SJCRH30 (cell line): ENCODE results near the gene CACUL1. TPM values are rescaled to one million over a fixed set of nuclear protein-coding genes. Genes with fewer than 3 reads are reported as not detected.
"Not testable (repeated sequence)": the region's sequence is repeated elsewhere in the genome, so short reads cannot be mapped to it uniquely, and the experiment has no call there.

ENCODE experiments used
- DNase-seq, 2 experiments: peaks; one replicate each; pipeline ENCODE4 v3.0.0-alpha.2; 2015 to 2020
- H3K27ac ChIP-seq: fragments of 250-450 bp; sonication (Bioruptor Pico); 2 replicates; pipeline ENCODE4 v1.5.1; 2020; ENCODE audit warnings: mild to moderate bottlenecking, moderate library complexity
- H3K27me3 ChIP-seq: fragments of 250-450 bp; sonication (Bioruptor Pico); 2 replicates; pipeline ENCODE4 v1.5.1; 2020; ENCODE audit warnings: mild to moderate bottlenecking, moderate library complexity
- H3K36me3 ChIP-seq: fragments of 250-450 bp; sonication (Bioruptor Pico); 2 replicates; pipeline ENCODE4 v1.5.1; 2020; ENCODE audit warnings: mild to moderate bottlenecking, moderate library complexity
- H3K4me1 ChIP-seq: fragments of 250-450 bp; sonication (Bioruptor Pico); 2 replicates; pipeline ENCODE4 v1.5.1; 2020; ENCODE audit warnings: mild to moderate bottlenecking, moderate library complexity
- H3K4me3 ChIP-seq: fragments of 250-450 bp; sonication (Bioruptor Pico); 2 replicates; pipeline ENCODE4 v1.5.1; 2020; ENCODE audit warnings: mild to moderate bottlenecking, moderate library complexity
- H3K9me3 ChIP-seq: fragments of 250-450 bp; sonication (Bioruptor Pico); replicated peaks from 2 replicates; pipeline ENCODE4 v1.5.1; 2020; ENCODE audit warnings: mild to moderate bottlenecking, moderate library complexity
- total RNA-seq: library from RNA; depleted of rRNA; stranded (reverse); fragments of >200 nt; shearing (Covaris generic); gene quantifications from 2 replicates; pipeline ENCODE4 v1.2.3, GENCODE V29; 2014

Gene CACUL1
- total RNA-seq, 1 experiment from 2014 or later: 52.7 TPM

DNA sequence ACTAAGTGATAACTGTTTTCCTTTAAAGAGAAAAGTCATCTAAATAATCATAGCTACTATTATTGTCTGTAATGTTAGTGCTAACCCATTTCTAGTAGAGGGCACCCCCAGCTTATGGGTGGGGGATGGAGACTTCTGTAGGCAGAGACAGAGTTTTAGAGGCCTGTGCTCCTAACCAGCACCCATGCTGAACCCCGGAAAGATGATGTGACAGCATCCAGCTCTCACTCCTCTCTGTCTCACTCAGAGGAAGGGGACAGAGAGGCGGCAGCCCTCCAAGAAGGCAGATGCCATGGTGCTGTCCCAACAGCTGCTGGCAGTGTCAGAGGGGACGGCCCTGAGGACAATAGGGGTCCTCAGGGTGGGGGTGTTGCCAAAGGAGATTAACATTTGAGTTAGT lies 84.9 kb downstream of the CACUL1 start:
- Histone ChIP-seq H3K4me3 (no peak overlapping the region), H3K9me3 (no peaks in the 10 kb centered on the region), H3K27ac (no peak overlapping the region), H3K36me3 (no peaks in the 10 kb centered on the region), H3K27me3 (no peaks in the 10 kb centered on the region), H3K4me1 (peaks cover 10% of the 10 kb centered on the region)
- peak in 1 of 2 experiments; percentile 24 for DNase-seq

DNA sequence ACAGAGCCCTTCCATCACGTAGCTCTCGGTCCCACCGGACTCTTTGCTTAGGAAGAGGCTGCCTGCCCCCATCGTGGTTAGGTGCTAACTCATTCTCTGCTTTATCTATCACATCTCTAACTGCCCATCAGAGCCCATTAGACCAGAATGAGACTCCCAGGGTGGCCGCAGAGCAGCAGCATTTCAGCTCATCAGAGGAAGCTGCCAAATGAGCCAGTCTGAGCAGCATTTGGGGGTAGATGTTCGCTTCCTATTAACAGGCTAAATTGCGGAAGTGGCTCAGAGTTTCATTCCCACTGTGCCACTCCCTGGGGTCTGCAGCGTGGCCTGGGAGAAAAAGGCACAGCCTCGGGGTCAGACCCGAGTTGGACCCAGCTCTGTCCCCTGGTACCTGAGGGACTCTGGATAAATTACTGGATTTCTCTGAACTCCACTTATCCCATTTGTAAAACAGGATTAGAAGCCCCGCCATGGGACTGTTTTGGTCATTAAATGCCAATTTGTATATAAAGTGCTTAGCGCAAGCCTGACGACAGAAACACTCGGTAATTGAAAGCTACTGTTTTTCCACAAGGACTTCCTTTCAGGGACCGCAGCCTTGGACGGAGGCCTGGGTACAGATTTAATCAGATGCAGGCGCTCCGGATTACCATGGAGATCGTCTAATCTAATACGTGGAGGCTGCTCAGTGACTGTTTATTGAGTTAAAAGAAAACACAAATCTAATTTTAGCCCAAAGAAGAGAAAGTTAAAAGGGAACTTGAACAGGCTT lies 85.6 kb downstream of the CACUL1 start:
- H3K27me3 ChIP-seq: no peaks in the 10 kb centered on the region
- no peaks in the 10 kb centered on the region for H3K9me3 ChIP-seq
- DNase-seq: peak; percentile 53 to 67

DNA sequence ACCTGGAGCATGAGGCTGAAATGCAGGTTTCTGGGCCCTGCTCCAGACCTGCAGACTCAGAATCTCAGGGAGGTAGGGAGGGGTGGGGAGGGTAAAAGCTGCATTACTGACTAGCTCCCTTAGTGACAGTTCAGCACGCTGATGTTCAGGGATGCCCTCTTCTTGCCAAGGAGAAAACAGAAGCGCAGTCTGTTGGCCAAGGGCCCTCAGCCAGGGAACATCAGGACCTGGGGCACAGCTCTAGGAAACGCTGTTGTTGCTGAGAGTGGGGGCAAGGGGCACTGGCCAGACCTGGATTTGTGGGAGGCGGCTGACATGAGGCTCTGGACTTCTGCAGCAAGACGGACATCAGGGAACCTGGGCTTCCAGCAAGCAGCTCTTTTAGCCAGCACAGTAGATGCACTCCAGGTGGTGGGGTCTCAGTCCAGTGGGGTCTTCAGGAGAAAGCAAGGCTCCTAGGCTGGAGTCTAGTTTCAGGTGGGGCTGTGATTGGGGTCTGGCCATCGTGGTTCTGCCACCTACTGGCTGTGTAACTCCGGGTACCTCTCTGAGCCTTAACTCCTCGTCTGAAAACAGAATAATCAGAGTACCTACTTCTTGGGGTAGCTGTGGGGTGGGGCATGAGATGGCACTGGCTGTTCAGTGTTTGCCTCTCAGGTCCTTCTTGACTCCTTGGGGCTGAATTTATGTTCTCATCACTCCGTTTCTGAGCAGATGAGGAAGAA lies 86.4 kb downstream of the CACUL1 start:
- Histone ChIP-seq H3K4me1 (peaks cover 10% of the 10 kb centered on the region), H3K9me3 (no peaks in the 10 kb centered on the region), H3K4me3 (no peak overlapping the region), H3K36me3 (no peaks in the 10 kb centered on the region), H3K27ac (no peak overlapping the region), H3K27me3 (no peaks in the 10 kb centered on the region; the same call in 1 of the 2 replicates)
- DNase-seq: no peak

More for the DNA sequence above, 85.6 kb downstream of the CACUL1 start:
- Histone ChIP-seq H3K27ac (no peak overlapping the region), H3K36me3 (no peaks in the 10 kb centered on the region), H3K4me1 (peaks cover 10% of the 10 kb centered on the region), H3K4me3 (peak overlapping the region; percentile 3; the same call in 1 of the 2 replicates)

DNA sequence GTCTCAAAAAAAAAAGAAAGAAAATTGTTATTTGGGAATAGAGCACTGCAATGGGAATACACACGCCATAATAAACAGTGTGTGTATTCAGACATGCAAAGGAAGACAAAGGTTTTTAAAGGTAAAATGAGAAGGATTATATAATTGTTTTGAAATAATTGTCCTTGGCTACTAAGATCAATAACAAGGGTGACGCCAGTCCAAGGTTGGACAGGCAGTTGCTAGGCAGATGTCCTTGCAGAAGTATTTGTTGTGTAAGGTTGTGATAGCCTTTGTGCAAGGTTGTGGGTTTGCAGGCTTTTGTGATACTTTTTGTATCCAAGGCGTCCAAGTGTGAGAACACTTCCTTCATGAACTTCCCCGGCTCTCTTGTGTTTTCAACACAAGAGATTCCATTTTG lies 87.0 kb downstream of the CACUL1 start:
- Histone ChIP-seq H3K9me3 (no peaks in the 10 kb centered on the region), H3K27ac (no peak overlapping the region), H3K36me3 (no peaks in the 10 kb centered on the region), H3K4me3 (no peak overlapping the region), H3K4me1 (peaks cover 15% of the 10 kb centered on the region), H3K27me3 (no peaks in the 10 kb centered on the region; the same call in 1 of the 2 replicates)
- no peak for DNase-seq

DNA sequence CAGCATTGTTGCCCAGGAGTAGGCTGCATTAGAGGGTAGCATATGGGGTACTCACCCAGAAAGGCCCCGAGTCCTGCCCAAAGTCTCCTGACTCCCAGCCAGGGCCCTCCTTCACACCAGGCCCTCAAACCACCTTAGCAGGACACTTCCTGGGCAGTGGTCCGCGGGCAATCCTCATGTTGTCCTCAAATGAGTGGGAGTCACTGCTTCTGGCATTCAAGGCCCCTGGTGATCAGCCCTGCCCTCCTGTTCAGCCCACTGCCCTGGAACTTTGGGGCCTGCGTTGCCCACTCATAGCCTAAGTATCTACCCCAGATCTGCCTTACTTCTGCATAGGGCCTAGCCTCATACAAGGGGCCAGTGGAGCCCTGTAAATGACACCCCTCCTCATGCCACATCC lies 88.4 kb downstream of the CACUL1 start:
- no peak overlapping the region for H3K4me3 ChIP-seq
- peaks cover 21% of the 10 kb centered on the region for H3K4me1 ChIP-seq
- no peaks in the 10 kb centered on the region for H3K36me3 ChIP-seq
- peaks cover under 1% of the 10 kb centered on the region; the same call in 1 of the 2 replicates for H3K9me3 ChIP-seq
- no peak for DNase-seq
- no peaks in the 10 kb centered on the region; the same call in 1 of the 2 replicates for H3K27me3 ChIP-seq
- H3K27ac ChIP-seq: no peak overlapping the region

DNA sequence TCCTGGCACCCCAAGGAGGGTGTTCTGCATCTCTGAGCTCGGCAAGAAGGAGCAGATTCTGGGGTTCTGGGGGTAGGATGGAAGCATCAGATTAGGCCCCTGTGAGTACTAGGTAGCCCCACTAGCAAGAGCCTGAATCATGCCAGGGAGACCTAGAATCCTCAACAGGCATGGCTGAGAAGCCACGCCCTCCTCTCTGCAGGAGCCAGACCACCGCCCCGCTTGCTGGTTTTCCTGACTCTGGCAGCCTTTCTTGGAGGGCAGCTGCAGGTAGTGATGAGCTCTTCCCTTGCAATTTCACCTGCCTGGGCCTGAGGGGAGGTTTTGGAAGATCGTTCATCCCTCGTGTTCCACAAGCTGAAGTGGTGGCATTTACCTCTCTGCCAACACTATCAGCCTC lies 90.4 kb downstream of the CACUL1 start:
- H3K4me3 ChIP-seq: no peak overlapping the region
- DNase-seq: no peak
- no peaks in the 10 kb centered on the region for H3K36me3 ChIP-seq
- peaks cover 15% of the 10 kb centered on the region for H3K4me1 ChIP-seq
- H3K27me3 ChIP-seq: no peaks in the 10 kb centered on the region; the same call in 1 of the 2 replicates
- no peak overlapping the region for H3K27ac ChIP-seq
- H3K9me3 ChIP-seq: peaks cover 9% of the 10 kb centered on the region

DNA sequence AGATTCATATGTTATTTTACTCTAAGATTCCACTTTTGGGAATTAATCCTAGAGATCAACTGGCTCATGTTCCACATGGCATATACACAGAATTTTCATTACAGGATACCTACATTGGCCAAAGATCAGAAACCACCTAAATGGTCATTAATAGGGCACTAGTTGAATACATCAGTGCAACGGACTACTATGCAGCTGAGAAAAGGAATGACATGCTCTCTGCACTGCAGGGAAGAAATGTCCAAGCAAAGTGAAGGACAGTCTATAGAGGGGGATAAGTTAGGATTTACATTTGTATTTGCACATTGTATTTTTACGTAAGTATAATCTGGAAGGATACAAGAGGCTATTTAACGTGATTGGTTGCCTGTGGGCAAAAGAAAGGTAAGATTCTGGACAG lies 91.6 kb downstream of the CACUL1 start:
- no peak for DNase-seq
- no peak overlapping the region for H3K4me3 ChIP-seq
- peaks cover 11% of the 10 kb centered on the region for H3K4me1 ChIP-seq
- H3K27ac ChIP-seq: no peak overlapping the region; the same call in 1 of the 2 replicates
- no peaks in the 10 kb centered on the region; the same call in 1 of the 2 replicates for H3K27me3 ChIP-seq
- H3K9me3 ChIP-seq: peaks cover 9% of the 10 kb centered on the region
- H3K36me3 ChIP-seq: no peaks in the 10 kb centered on the region

DNA sequence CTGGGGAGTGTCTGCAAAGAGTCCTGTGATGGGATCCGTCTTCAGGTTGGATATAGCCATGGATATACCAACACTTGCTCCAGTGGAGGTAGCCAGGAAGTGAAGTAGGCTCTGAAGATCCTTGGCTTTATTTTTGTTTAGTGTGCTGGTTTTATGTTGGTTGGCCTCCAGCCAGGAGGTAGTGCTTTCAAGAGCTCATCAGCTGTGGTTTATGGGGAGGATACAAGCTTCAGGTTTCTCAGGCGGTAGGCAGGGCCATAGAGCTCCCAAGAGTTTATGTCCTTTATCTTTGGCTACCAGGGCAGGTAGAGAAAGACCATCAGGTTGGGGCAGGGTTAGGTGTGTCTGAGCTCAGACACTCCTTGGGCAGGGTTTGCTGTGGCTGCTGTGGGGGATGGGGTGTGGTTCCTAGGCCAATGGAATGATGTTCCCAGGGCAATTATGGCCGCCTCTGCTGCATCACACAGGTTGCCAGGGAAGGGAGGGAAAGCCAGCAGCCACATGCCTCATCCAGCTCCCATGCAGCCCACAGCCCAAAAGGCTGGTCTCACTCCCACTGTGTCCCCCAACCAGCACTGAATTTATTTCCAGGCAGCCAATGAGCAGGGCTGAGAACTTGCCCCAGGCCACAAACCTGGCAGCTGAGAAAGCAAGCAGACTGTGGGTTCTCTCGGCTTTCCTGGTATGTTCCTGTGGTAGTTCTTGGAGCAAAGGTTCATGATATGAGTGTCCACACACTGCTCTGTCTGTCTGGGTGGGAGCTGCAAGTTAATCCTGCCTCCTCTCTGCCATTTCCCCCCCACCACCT lies 92.3 kb downstream of the CACUL1 start:
- Histone ChIP-seq H3K27ac (peak overlapping the region; percentile 41), H3K9me3 (peaks cover 9% of the 10 kb centered on the region), H3K4me3 (no peak overlapping the region), H3K27me3 (no peaks in the 10 kb centered on the region; the same call in 1 of the 2 replicates), H3K4me1 (peaks cover 11% of the 10 kb centered on the region), H3K36me3 (no peaks in the 10 kb centered on the region)
- peak; percentile 88 to 92 for DNase-seq

DNA sequence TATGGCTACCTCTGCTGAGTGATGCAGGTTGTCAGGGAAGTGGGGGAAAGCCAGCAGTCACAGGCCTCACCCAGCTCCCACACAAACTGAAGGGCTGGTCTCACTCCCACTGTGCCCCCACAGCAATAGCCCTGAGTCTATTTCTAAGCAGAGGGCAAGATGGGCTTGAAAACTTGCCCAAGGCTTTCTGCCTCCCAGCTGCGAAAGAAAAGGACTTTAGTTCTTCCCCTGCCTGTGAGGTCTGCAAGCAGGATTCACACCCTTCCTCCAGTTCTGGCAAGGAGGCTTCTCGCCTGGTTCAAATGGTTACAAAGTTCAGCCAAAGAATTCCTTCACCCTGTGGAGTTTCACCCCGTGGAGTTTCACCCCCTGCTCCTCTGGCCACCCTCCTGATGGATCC lies 96.0 kb downstream of the CACUL1 start:
- Histone ChIP-seq H3K27me3 (no peaks in the 10 kb centered on the region; the same call in 1 of the 2 replicates), H3K36me3 (no peaks in the 10 kb centered on the region), H3K4me1 (peaks cover 11% of the 10 kb centered on the region), H3K4me3 (no peak overlapping the region), H3K27ac (no peak overlapping the region), H3K9me3 (peaks cover 9% of the 10 kb centered on the region)
- no peak for DNase-seq

DNA sequence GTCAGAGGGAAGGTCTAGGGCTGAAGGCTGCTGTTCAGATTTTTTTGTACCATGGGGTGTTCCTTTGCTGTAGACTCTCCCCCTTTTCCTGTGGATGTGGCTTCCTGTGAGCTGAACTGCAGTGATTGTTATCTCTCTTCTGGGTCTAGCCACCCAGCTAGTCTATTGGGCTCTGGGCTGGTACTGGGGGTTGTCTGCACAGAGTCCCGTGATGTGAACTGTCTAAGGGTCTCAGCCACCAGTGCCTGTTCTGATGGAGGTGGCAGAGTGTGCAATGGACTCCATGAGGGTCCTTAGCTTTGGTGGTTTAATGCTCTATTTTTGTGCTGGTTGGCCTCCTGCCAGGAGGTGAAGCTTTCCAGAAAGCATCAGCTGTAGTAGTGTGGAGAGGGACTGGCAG lies 96.6 kb downstream of the CACUL1 start:
- H3K27ac ChIP-seq, H3K9me3 ChIP-seq, H3K27me3 ChIP-seq, DNase-seq, H3K4me3 ChIP-seq, H3K36me3 ChIP-seq: not testable (repeated sequence)
- peaks cover 11% of the 10 kb centered on the region for H3K4me1 ChIP-seq

DNA sequence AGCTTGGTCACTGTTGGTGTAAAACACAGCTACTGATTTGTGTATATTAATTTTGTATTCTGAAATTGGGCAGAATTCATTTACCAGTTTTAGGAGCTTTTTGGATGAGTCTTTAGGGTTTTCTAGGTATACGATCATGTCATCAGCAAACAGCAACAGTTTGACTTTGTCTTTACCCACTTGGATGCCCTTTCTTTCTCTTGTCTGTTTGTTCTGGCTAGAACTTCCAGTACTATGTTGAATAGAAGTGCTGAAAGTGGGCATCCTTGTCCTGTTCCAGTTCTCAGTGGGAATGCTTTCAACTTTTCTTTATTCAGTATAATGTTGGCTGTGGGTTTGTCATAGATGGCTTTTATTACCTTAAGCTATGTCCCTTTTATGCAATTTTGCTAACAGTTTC lies 109.5 kb downstream of the CACUL1 start:
- H3K4me1 ChIP-seq, H3K9me3 ChIP-seq, DNase-seq, H3K36me3 ChIP-seq, H3K27ac ChIP-seq, H3K4me3 ChIP-seq, H3K27me3 ChIP-seq: not testable (repeated sequence)

DNA sequence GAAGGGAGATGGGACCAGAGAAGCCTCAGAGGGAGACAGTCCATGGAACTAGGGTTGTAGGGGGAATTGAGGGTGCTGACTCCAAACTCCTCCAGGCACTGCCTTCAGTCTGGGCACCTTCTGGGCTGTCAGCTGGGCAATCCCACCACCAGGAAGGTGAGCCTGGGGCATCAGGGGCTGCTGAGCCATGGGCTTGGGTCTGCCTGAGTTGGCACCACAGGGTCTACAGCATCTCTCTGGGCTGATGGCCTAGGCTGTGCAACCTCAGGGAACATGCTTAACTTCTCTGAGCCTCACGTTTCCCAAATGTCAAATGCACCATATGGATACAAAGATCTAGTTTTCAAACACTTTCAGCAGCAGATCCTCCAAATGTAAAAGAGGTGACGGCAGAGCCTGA lies 112.5 kb downstream of the CACUL1 start:
- H3K4me3 ChIP-seq: no peak overlapping the region
- no peaks in the 10 kb centered on the region for H3K4me1 ChIP-seq
- no peak overlapping the region for H3K27ac ChIP-seq
- no peaks in the 10 kb centered on the region for H3K9me3 ChIP-seq
- no peaks in the 10 kb centered on the region for H3K27me3 ChIP-seq
- no peaks in the 10 kb centered on the region for H3K36me3 ChIP-seq
- DNase-seq: no peak

DNA sequence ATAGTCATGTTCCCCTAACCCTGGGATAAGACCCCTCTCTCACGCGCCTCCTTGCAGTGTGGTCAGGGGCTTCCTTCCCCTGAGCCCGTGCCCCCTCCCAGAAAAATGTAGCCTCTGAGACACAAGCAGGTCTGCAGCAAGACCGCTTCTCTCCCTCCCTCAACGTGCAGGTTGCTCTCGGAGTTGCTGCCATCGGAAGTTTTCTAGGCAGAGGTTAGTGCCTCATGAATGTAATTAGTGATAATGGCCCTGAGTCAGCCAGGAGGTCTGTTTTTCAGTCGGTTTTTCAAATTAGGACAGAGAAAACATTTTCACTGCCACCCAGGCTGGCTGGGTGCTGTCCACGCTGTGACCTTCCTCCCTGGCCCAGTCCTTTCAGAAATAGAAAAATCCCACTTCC lies 116.1 kb downstream of the CACUL1 start:
- no peaks in the 10 kb centered on the region for H3K4me1 ChIP-seq
- H3K36me3 ChIP-seq: no peaks in the 10 kb centered on the region
- no peak for DNase-seq
- no peaks in the 10 kb centered on the region for H3K27me3 ChIP-seq
- H3K9me3 ChIP-seq: no peaks in the 10 kb centered on the region
- H3K27ac ChIP-seq: no peak overlapping the region
- no peak overlapping the region for H3K4me3 ChIP-seq

DNA sequence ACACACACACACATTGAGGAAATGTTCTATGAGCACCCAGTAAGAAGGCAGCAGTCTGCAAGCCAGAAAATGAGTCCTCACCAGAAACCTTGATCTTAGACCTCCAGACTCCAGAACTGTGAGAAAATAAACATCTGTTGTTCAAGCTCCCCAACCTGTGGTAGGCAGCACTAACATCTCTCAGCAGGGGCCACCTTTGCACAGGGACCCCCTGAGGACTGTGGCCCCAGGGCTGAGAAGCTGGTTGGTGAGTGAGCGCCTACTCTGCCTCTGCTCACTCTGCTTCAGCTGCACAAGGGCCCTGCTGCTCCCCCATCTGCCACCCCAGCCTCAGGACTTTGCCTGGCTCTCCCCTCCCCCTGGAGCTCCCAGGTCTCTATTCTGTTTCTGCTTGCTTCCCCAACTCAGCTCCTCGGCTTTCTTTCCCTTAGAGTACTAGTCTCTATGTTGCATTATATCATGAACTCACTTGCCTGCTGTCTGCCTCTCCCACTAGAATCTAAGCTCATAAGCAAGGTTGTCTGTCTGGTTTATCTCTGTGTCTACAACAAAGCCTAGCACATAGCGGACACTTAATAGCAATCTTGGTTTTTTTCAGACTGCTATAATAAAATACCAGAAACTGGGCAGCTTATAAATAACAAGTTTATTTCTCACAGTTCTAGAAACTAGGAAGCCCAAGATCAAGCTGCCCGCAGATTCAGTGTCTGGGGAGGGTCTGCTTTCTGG lies 118.9 kb downstream of the CACUL1 start:
- Histone ChIP-seq H3K9me3 (no peaks in the 10 kb centered on the region), H3K27ac (no peak overlapping the region), H3K4me3 (no peak overlapping the region), H3K36me3 (no peaks in the 10 kb centered on the region), H3K4me1 (no peaks in the 10 kb centered on the region), H3K27me3 (no peaks in the 10 kb centered on the region)
- DNase-seq: no peak
